ENCODE results near the gene CEACAM19.

The CEACAM19 gene

GRCh38 chr19:44657211-44657921, 13.9 kb upstream of the CEACAM19 start:
- no peak overlapping the region for H2AFZ ChIP-seq (ENCODE audit: low read depth, low read length, severe bottlenecking)
- H3K27me3 ChIP-seq (ENCODE audit: low read length): no peaks in the 10 kb centered on the region
- H4K20me1 ChIP-seq (ENCODE audit: low read depth, low read length): no peaks in the 10 kb centered on the region
- no peaks in the 10 kb centered on the region for H3K9me2 ChIP-seq (replicated peaks; ENCODE audit: insufficient read depth, low read length)
- H3K4me2 ChIP-seq (ENCODE audit: low read depth, low read length, poor library complexity, severe bottlenecking): no peak overlapping the region
- no peaks in the 10 kb centered on the region for H3F3A ChIP-seq (ENCODE audit: insufficient read depth)
- H3K27ac ChIP-seq (ENCODE audit: low read depth, low read length): no peak overlapping the region
- H3K4me3 ChIP-seq (ENCODE audit: insufficient read depth, low read length, poor library complexity, severe bottlenecking): no peak overlapping the region
- no peaks in the 10 kb centered on the region for H3K36me3 ChIP-seq (ENCODE audit: low read length)
- H3K79me2 ChIP-seq (ENCODE audit: insufficient read depth, low read length): no peaks in the 10 kb centered on the region
- no peaks in the 10 kb centered on the region for H3K9me3 ChIP-seq (ENCODE audit: insufficient read depth, low read length)
- H3K9ac ChIP-seq (ENCODE audit: low read length): no peak overlapping the region
- TF ChIP-seq EZH2phosphoT487 (conservative IDR thresholded peaks at IDR 0.05; ENCODE audit: low read length) (no peak), CTCF (IDR thresholded peaks at IDR 0.05; ENCODE audit: insufficient read depth, low read length, poor library complexity, severe bottlenecking) (peak; percentile 86)

- no peaks in the 10 kb centered on the region for H3K79me2 ChIP-seq (ENCODE audit: insufficient read depth, low read length)
- no peaks in the 10 kb centered on the region for H3F3A ChIP-seq (ENCODE audit: insufficient read depth)
- no peak overlapping the region for H3K27ac ChIP-seq (ENCODE audit: low read depth, low read length)
- no peak overlapping the region for H3K4me2 ChIP-seq (ENCODE audit: low read depth, low read length, poor library complexity, severe bottlenecking)
- H4K20me1 ChIP-seq (ENCODE audit: low read depth, low read length): no peaks in the 10 kb centered on the region
- H2AFZ ChIP-seq (ENCODE audit: low read depth, low read length, severe bottlenecking): no peak overlapping the region
- H3K9me2 ChIP-seq (replicated peaks; ENCODE audit: insufficient read depth, low read length): no peaks in the 10 kb centered on the region
- H3K4me3 ChIP-seq (ENCODE audit: insufficient read depth, low read length, poor library complexity, severe bottlenecking): no peak overlapping the region
- H3K36me3 ChIP-seq (ENCODE audit: low read length): no peaks in the 10 kb centered on the region
- H3K9ac ChIP-seq (ENCODE audit: low read length): no peak overlapping the region
- H3K9me3 ChIP-seq (ENCODE audit: insufficient read depth, low read length): no peaks in the 10 kb centered on the region
- no peak for TF ChIP-seq EZH2phosphoT487 (conservative IDR thresholded peaks at IDR 0.05; ENCODE audit: low read length)
- no peak for TF ChIP-seq CTCF (IDR thresholded peaks at IDR 0.05; ENCODE audit: insufficient read depth, low read length, poor library complexity, severe bottlenecking)
- no peaks in the 10 kb centered on the region for H3K27me3 ChIP-seq (ENCODE audit: low read length)
Observed at GRCh38 chr19:44658069-44658733, 13.1 kb upstream of the CEACAM19 start.

GRCh38 chr19:44660081-44660480, 11.2 kb upstream of the CEACAM19 start:
- Histone ChIP-seq H3K36me3 (ENCODE audit: low read length) (no peaks in the 10 kb centered on the region), H3F3A (ENCODE audit: insufficient read depth) (no peaks in the 10 kb centered on the region), H4K20me1 (ENCODE audit: low read depth, low read length) (no peaks in the 10 kb centered on the region), H2AFZ (ENCODE audit: low read depth, low read length, severe bottlenecking) (no peak overlapping the region), H3K79me2 (ENCODE audit: insufficient read depth, low read length) (no peaks in the 10 kb centered on the region), H3K4me3 (ENCODE audit: insufficient read depth, low read length, poor library complexity, severe bottlenecking) (no peak overlapping the region), H3K9me3 (ENCODE audit: insufficient read depth, low read length) (no peaks in the 10 kb centered on the region), H3K9me2 (replicated peaks; ENCODE audit: insufficient read depth, low read length) (no peaks in the 10 kb centered on the region), H3K27ac (ENCODE audit: low read depth, low read length) (no peak overlapping the region), H3K4me2 (ENCODE audit: low read depth, low read length, poor library complexity, severe bottlenecking) (no peak overlapping the region), H3K27me3 (ENCODE audit: low read length) (no peaks in the 10 kb centered on the region), H3K9ac (ENCODE audit: low read length) (no peak overlapping the region)
- no peak for TF ChIP-seq CTCF (IDR thresholded peaks at IDR 0.05; ENCODE audit: insufficient read depth, low read length, poor library complexity, severe bottlenecking)
- no peak for TF ChIP-seq EZH2phosphoT487 (conservative IDR thresholded peaks at IDR 0.05; ENCODE audit: low read length)
